Amygdala (tissue), 56 donors: ENCODE data around the gene COL17A1.
A peak's percentile ranks its signal among the peaks of the same experiment; 100 is the strongest.

ENCODE experiments used
- DNase-seq, 56 donors: peaks; one replicate each; lab custom pipeline; 2025; lab: John Stamatoyannopoulos, UW

The COL17A1 gene

DNA sequence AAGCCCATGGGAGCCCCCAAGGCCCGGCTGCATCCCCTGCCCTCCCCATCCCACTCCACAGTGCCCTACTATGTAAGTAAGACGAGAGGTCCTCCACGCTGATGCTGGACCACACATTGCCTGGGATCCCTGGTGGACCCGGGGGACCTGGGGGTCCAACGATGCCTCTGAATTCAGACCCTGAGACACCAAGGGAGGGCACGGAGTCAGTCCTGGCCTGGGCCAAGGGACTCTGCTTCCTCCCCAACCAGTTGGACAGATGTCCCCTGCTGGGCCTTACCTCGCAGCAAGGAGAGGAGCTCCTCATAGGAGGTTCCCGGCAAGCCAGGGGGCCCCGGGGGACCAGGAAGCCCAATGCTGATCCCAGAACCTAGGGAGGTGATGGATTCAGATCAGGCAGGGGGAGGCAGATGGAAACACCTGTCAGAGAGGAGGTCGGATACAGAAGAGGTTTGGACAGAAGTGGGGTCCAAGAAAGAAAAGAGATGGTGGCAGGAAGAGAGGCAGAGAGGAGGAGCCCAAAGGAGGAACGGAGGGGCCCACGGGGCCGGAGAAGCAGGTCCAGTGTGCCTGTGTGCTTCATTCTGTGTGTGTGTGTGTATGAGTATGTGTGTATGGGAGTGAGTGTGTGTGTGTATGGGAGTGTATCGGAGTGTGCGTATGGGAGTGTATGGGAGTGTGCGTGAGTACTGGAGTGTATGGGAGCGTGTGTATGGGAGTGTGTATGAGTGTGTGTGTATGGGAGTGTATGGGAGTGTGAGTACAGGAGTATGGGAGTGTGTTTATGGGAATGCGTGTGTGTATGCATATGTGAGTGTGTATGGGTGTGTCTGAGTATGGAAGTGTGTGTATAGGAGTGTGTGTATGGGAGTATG is 50.2 kb downstream of the COL17A1 start:
- DNase-seq, result no peak

DNA sequence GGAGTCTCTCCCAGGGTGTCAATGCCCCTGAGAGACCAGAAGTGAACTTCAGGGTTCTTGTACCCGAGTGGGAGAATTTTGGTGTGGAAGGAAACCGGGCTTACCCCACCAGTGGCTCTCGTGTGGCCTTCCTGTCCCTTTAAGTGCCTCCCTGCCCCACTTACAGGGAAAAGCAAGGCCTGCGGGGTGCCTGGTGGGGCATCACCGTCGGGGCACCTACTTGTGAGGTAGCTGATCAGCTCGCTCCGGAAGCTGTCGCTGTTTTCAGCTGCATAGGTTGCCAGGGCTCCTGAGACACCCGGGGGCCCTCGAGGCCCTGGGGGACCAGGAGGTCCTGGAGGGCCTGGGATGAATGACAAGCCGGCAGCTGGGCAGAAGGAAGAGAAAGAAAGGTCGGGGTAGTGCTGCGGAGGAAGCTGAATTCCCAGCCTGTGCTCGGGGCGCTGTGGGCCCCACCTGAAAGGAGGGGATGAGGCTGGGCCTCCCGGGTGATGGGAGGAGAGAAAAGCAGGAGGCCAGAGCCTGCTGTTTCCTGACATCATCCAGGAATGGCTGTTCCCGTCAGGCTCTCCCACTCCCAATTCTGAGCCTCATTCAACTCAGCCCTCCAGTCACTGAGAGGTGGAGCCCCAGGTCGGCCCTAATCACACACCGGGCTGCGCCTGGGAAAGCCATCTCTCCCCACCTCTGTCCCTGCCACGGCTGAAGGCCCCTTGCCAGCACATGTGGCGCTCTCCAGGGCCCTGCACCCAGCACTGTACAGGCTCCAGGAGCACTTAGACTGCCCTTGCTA is 51.1 kb downstream of the COL17A1 start:
- no peak for DNase-seq

- DNase-seq, result peak in 2 of 56 donors; percentile 7 to 19
Measured at GRCh38 chr10:104033966-104034365, 51.7 kb downstream of the COL17A1 start.

DNA sequence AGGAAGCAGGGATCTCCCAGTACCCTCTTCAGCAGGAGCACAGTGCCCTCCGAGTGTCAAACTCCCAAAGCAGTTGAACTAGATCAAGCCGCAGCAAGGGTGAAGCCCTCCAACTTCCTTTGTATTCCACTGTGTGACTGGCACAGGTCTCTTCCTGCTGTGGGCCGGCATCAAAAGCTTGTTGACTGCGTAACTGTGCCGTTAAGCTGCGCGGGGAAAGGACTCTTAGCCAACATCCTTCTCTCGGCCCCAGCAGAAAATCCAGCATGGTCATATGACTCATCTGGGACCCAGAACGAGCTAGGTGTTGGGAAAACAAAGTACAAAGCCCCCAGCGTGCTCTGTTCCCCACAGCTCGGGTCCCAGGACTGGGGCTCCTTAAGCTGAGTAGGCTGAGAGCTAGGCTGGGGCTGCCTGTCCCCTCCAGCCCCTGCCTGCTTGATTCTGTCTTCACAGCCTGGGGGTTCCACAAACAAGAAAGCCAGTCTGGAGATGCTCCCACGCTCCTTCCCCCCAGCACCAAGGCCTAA is 52.2 kb downstream of the COL17A1 start:
- DNase-seq, result peak in 7 of 56 donors; percentile 25 to 46 (median 32)

- DNase-seq, result peak in 5 of 56 donors; percentile 13 to 60 (median 34)
Measured at GRCh38 chr10:104032144-104032775, 53.4 kb downstream of the COL17A1 start.

GRCh38 chr10:104031631-104032030 is 54.0 kb downstream of the COL17A1 start:
- no peak for DNase-seq

DNA sequence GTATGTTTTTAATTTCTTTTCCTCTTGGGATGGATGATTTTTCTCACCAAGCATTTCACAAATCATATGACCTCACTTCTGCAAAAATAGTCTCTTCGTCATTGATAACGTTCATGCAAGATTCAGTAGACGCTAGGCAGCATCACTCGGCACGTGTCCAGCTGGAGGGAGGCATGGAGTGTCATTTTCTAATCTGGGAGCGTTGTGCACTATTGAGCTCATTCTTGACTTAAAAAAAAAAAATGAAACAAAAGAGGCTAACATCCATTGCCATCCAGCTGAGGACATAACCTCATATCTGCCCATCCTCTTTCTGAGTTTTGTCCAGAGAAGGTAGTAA is 56.2 kb downstream of the COL17A1 start:
- peak in 43 of 56 donors; percentile 19 to 90 (median 62) for DNase-seq

DNA sequence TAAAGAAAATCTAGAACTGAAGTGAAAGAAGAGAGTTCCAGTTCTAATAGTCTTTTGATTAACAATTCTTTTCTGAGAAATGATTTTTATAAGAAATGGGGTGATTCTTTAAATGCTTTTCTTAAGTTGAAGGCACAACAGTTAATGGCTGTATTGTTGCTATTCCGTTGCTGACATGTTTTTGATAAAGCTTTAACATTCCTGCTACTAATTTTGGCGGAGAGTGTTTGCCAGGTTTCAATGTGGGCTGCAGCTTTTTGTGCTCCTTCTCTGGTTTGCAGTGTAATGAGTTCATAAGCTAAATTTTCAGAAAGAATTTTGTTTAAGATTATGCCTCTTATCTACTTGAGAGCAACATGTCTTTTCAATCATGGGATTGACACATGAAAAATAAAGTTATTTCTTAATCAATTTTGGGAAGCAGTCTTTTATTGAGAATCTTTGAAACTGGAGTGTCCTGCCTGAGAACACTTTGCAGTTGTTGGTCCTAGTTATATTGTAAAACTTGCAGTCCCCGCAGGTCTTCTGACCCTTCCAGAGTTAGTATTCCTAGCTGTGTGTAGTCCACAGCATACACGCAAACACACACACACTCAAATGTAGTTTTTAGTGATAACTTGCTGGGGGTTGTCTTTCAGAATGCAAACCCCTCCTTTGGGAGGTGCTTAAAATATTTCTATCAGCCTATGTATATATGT is 56.7 kb downstream of the COL17A1 start:
- no peak for DNase-seq

DNA sequence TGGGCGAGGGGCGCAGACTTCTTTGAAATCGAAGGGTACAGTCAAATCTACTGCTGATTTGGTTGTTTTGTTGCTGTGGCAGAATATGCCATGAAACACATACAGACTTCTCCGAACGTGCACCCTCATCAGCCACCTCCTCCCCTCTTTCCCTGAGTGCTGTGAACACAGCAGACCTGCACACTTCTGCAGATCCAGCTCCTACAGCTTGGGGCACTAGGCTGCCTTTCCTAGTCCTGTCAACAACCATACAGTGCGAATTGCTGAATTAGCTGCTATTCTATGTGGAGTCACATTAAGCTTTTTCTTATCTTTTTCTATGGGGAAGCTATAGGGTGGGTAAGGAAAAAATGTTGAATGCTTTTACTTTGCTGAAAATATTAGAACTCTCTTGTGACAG is 57.5 kb downstream of the COL17A1 start:
- peak in 30 of 56 donors; percentile 17 to 74 (median 41) for DNase-seq

GRCh38 chr10:104026762-104027161 is 58.9 kb downstream of the COL17A1 start:
- DNase-seq, result no peak

DNA sequence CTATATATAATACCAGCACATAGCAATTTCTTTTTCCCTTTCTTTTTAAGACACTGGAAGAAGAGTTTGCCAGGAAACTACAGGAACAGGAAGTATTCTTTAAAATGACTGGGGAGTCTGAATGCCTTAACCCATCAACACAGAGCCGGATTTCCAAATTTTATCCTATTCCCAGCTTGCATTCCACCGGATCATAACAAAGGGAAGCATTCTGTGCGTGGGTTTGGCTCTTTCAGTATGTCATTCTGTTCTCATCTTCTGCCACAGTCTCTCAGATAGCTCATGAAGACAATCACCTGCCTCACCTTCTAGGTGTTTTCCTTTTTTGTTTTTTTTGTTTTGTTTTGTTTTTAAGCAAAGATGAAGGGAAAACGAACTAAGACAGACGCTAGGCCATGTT is 60.2 kb downstream of the COL17A1 start:
- DNase-seq, result no peak

GRCh38 chr10:104022026-104022425 is 63.7 kb downstream of the COL17A1 start:
- no peak for DNase-seq

GRCh38 chr10:104021246-104021645 is 64.4 kb downstream of the COL17A1 start:
- DNase-seq, result no peak

- no peak for DNase-seq
Measured at GRCh38 chr10:104020020-104020419, 65.7 kb downstream of the COL17A1 start.

GRCh38 chr10:104018471-104018870 is 67.2 kb downstream of the COL17A1 start:
- no peak for DNase-seq

- no peak for DNase-seq
Measured at GRCh38 chr10:104016661-104017060, 69.0 kb downstream of the COL17A1 start.

DNA sequence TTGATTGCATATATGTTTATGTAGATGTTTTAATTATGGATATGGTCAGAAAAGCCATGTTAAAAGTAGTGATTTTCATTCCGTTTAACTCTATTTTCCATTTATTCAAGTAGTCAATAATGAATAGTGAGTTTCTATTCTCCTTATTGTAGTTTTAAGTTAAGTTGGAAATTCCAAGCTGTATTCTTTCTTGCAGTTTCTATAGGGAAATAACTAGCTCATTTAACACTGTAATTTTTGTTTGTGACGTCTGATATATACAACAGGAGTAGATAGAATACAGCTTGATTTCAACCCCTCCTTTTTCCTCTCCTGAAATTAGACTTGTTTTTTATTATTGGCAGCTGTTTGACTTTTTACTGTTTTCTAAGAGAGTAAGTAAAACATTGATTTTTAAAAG is 71.5 kb downstream of the COL17A1 start:
- no peak for DNase-seq

GRCh38 chr10:104013489-104013888 is 72.2 kb downstream of the COL17A1 start:
- no peak for DNase-seq

DNA sequence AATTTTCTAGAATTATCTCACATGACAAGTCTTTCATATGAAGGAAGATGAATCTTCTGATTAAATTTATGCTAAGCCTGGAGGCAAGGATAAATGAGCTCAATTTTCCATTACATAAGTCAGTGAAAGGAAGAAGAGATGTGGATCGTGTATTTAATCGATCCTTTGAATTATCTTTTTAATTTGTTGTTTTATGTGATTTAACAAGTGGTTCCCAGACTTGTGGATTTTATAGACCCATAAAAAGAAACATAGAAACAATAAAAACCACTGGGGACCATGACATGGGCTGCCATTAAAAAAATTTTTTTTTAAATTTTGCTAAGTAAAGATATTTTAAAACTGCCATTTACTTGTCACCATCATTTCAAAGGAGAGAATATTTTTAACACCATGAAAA is 73.8 kb downstream of the COL17A1 start:
- no peak for DNase-seq

GRCh38 chr10:104005172-104005863 is 80.4 kb downstream of the COL17A1 start:
- DNase-seq, result no peak
